K562 (cell line): ENCODE results near the gene COL8A2. TPM values are rescaled to one million over a fixed set of nuclear protein-coding genes. Genes with fewer than 3 reads are reported as not detected.
A peak's percentile ranks its signal among the peaks of the same experiment; 100 is the strongest.

Experiments
- AFF1 ChIP-seq, 2 experiments: fragments of 450-650 bp; IDR thresholded peaks; 2 replicates each; pipeline ENCODE4 v1.6.1; 2018; ENCODE audit warnings: mild to moderate bottlenecking in 2 of 2, low read depth in 1 of 2; ENCODE audit not compliant: partially characterized antibody in 2 of 2
- ARID1B ChIP-seq: fragments of 450-650 bp; IDR thresholded peaks from 2 replicates; pipeline ENCODE4 v1.6.1; 2016; ENCODE audit warnings: antibody characterized with exemption, mild to moderate bottlenecking, inconsistent platforms
- E2F1 ChIP-seq: sonication (generic); formaldehyde crosslinking; IDR thresholded peaks from 2 replicates; pipeline ENCODE4 v1.8.1; 2023; ENCODE audit warnings: mild to moderate bottlenecking, missing genetic modification reagents, moderate library complexity
- ETS2 ChIP-seq: IDR thresholded peaks from 2 replicates; pipeline ENCODE4 v1.6.1; 2016; ENCODE audit warnings: borderline replicate concordance, missing genetic modification characterization, mild to moderate bottlenecking, moderate library complexity, missing compliant biosample characterization; ENCODE audit not compliant: poor library complexity, severe bottlenecking
- JUND ChIP-seq, 2 experiments: IDR thresholded peaks; 2 replicates in 1 of 2; 3 replicates in 1 of 2; pipeline ENCODE4 v1.6.1; 2011; ENCODE audit warnings: borderline replicate concordance in 2 of 2, low read depth in 2 of 2, low read length in 2 of 2, improper control_type of control experiment in 1 of 2, missing biosample characterization in 1 of 2, missing genetic modification characterization in 1 of 2, missing genetic modification reagents in 1 of 2
- NR2C1 ChIP-seq, 2 experiments: fragments of 450-650 bp; IDR thresholded peaks; 2 replicates each; pipeline ENCODE4 v1.6.1; 2017; ENCODE audit warnings: mild to moderate bottlenecking in 2 of 2, antibody characterized with exemption in 1 of 2, inconsistent platforms in 1 of 2, missing compliant biosample characterization in 1 of 2, missing genetic modification characterization in 1 of 2
- PTTG1 ChIP-seq: fragments of 450-650 bp; IDR thresholded peaks from 2 replicates; pipeline ENCODE4 v1.6.1; 2016; ENCODE audit warnings: low read depth, mild to moderate bottlenecking, missing genetic modification characterization, missing compliant biosample characterization
- RAD21 ChIP-seq, 2 experiments: fragments of 250-450 bp in 1 of 2; fragments of 450-650 bp in 1 of 2; sonication (Bioruptor Pico) in 1 of 2; formaldehyde crosslinking in 1 of 2; IDR thresholded peaks in 1 of 2; conservative IDR thresholded peaks in 1 of 2; 2 replicates each; pipeline versions ENCODE4 v1.4.0 to v1.8.0; 2020 to 2022; ENCODE audit warnings: mild to moderate bottlenecking in 2 of 2, moderate library complexity in 1 of 2
- SRSF9 ChIP-seq: fragments of 200-400 bp; formaldehyde crosslinking; IDR thresholded peaks from 2 replicates; pipeline ENCODE4 v1.6.1; 2017; ENCODE audit warnings: low read depth, low read length, borderline replicate concordance
- TBP ChIP-seq: optimal IDR thresholded peaks from 2 replicates; pipeline ENCODE3; 2011; ENCODE audit warnings: low read depth, low read length, improper control_type of control experiment
- TCF3 ChIP-seq: sonication (generic); formaldehyde crosslinking; IDR thresholded peaks from 2 replicates; pipeline ENCODE4 v1.4.0; 2020; ENCODE audit warnings: mild to moderate bottlenecking, missing genetic modification reagents
- TCF7L2 ChIP-seq: fragments of 150-350 bp; IDR thresholded peaks from 2 replicates; pipeline ENCODE4 v1.6.1; 2016; ENCODE audit warnings: low read depth, mild to moderate bottlenecking, low read length, moderate library complexity
- ZNF766 ChIP-seq: fragments of 200-800 bp; sonication (Bioruptor generic); conservative IDR thresholded peaks from 2 replicates; pipeline ENCODE4 v1.6.1; 2016; ENCODE audit warnings: missing genetic modification characterization, missing compliant biosample characterization
- polyA plus RNA-seq, 8 experiments: library from polyadenylated mRNA; depleted of rRNA in 4 of 8; stranded (reverse) in 5 of 8; unstranded in 3 of 8; fragments of >200 nt; fragmentation: Nextera tagmentation in 2 of 8; fragmentation: Illumina TruSeq in 1 of 8; extraction: Ambion mirVana in 2 of 8; extraction: Trizol in 1 of 8; gene quantifications; 2 replicates each; pipeline versions ENCODE4 v1.2.1 to v1.2.3, GENCODE V29; 2011 to 2014; ENCODE audit warnings: inconsistent platforms in 1 of 8, missing spikeins in 1 of 8
- total RNA-seq, 7 experiments: library from RNA; depleted of rRNA in 6 of 7; stranded (reverse); fragments of >200 nt in 6 of 7; fragmentation: Illumina TruSeq in 2 of 7; extraction: Trizol in 2 of 7; gene quantifications; 2 replicates each; pipeline versions ENCODE4 v1.2.1 to v1.2.3, GENCODE V29; 2011 to 2021; ENCODE audit warnings: low replicate concordance in 1 of 7
- TF ChIP-seq, protein P1 (sequence below): fragments of 250-450 bp; sonication (Bioruptor Pico); IDR thresholded peaks from 2 replicates; pipeline ENCODE4 v1.9.0; 2021; ENCODE audit warnings: mild to moderate bottlenecking, inconsistent platforms
- TF ChIP-seq, protein P2 (sequence below): fragments of 250-450 bp; sonication (Bioruptor Pico); IDR thresholded peaks from 2 replicates; pipeline ENCODE4 v1.8.0; 2021; ENCODE audit warnings: moderate library complexity, mild to moderate bottlenecking, inconsistent platforms

The COL8A2 gene
- total and polyA plus RNA-seq, 9 of the 15 experiments (the other 6 are each of a cell fraction or from before 2014, with no cell fraction given) = 0.03 to 0.14 (median 0.04) TPM; not detected in 5

DNA sequence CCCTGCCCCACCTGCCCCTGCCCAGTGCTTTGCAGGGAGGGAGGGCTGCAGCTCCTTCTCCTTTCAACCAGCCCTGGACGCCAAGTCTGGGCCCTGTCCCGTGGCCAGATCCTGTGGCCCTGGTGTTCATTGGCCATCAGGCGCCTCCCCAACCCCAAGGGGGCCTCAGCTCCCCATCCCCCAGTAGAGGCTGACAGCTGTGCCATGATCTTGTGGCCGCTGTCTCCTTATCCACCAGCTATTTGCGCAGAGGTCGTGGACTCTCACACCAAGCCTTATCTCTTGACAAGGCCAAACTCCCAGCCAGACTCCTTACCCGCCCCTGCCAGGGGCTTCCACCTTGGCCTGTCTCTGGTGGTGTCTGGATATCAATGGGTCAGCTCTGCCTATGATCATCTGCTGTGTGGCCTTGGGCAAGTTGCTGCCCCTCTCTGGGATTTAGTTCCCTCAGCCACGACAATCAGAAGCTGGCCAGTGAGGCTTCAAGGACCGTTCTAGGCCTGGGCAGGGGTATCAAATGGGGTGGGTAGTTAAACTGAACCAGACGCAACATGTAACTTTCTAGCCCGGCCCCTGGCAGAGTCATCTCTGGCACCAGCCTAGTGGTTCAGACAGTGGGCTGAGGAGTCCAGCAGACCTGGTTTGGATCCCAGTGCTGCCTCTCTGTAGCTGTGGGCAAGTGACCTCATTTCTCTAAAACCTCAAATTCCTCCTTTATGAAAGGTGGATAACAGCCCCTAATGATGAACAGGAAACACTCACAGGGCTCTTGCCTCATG lies 3.3 kb upstream of the COL8A2 start (continued):
- TF ChIP-seq JUND (IDR thresholded peaks at IDR 0.05; ENCODE audit: borderline replicate concordance, low read depth, low read length) = no peak
- no peak for TF ChIP-seq JUND (tag; IDR thresholded peaks at IDR 0.05; ENCODE audit: borderline replicate concordance, low read depth, low read length)
- TF ChIP-seq, protein P1, sequence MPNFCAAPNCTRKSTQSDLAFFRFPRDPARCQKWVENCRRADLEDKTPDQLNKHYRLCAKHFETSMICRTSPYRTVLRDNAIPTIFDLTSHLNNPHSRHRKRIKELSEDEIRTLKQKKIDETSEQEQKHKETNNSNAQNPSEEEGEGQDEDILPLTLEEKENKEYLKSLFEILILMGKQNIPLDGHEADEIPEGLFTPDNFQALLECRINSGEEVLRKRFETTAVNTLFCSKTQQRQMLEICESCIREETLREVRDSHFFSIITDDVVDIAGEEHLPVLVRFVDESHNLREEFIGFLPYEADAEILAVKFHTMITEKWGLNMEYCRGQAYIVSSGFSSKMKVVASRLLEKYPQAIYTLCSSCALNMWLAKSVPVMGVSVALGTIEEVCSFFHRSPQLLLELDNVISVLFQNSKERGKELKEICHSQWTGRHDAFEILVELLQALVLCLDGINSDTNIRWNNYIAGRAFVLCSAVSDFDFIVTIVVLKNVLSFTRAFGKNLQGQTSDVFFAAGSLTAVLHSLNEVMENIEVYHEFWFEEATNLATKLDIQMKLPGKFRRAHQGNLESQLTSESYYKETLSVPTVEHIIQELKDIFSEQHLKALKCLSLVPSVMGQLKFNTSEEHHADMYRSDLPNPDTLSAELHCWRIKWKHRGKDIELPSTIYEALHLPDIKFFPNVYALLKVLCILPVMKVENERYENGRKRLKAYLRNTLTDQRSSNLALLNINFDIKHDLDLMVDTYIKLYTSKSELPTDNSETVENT (CRISPR knock-in tag) = no peak
- no peak for TF ChIP-seq AFF1 (IDR thresholded peaks at IDR 0.05; ENCODE audit: low read depth in 1 of 2, partially characterized antibody in 2 of 2)
- TF ChIP-seq TCF3 (CRISPR knock-in tag) = peak; percentile 69
- TF ChIP-seq TBP = no peak
- TF ChIP-seq RAD21 (CRISPR knock-in tag; conservative IDR thresholded peaks at IDR 0.05 in 1 of 2, IDR thresholded peaks at IDR 0.05 in 1 of 2) = 0 out of 4 replicates have a peak, but pooled peaks of 1 of the 2 experiments have one; percentile 4
- TF ChIP-seq ARID1B = peak; percentile 66; the same call in 1 of the 2 replicates
- TF ChIP-seq SRSF9 = no peak
- no peak for TF ChIP-seq PTTG1
- TF ChIP-seq TCF7L2 = no peak
- TF ChIP-seq, protein P2, sequence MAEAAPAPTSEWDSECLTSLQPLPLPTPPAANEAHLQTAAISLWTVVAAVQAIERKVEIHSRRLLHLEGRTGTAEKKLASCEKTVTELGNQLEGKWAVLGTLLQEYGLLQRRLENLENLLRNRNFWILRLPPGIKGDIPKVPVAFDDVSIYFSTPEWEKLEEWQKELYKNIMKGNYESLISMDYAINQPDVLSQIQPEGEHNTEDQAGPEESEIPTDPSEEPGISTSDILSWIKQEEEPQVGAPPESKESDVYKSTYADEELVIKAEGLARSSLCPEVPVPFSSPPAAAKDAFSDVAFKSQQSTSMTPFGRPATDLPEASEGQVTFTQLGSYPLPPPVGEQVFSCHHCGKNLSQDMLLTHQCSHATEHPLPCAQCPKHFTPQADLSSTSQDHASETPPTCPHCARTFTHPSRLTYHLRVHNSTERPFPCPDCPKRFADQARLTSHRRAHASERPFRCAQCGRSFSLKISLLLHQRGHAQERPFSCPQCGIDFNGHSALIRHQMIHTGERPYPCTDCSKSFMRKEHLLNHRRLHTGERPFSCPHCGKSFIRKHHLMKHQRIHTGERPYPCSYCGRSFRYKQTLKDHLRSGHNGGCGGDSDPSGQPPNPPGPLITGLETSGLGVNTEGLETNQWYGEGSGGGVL = no peak
- TF ChIP-seq NR2C1 (IDR thresholded peaks at IDR 0.05) = no peak
- no peak for TF ChIP-seq NR2C1 (tag; IDR thresholded peaks at IDR 0.05)
- TF ChIP-seq ZNF766 (CRISPR knock-in tag) = no peak
- TF ChIP-seq E2F1 (CRISPR knock-in tag) = no peak
- TF ChIP-seq ETS2 (tag) = no peak
